H54 (cell line): ENCODE data around the gene S100A5.
"Not testable (repeated sequence)": the region's sequence is repeated elsewhere in the genome, so short reads cannot be mapped to it uniquely, and the experiment has no call there.

ENCODE experiments used
- DNase-seq: peaks from one replicate; pipeline ENCODE4 v3.0.0; 2011; ENCODE audit warnings: low spot score, mixed read lengths; ENCODE audit not compliant: insufficient read length
- FAIRE-seq: peaks from 3 replicates; lab custom pipeline; 2011; peaks lifted over from hg19 to GRCh38; lab: Jason Lieb, UNC
- POLR2A ChIP-seq: IDR thresholded peaks from 2 replicates; pipeline ENCODE4 v1.6.1; 2011; ENCODE audit warnings: low read depth, mild to moderate bottlenecking, low read length

S100A5 gene, protein sequence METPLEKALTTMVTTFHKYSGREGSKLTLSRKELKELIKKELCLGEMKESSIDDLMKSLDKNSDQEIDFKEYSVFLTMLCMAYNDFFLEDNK

DNA sequence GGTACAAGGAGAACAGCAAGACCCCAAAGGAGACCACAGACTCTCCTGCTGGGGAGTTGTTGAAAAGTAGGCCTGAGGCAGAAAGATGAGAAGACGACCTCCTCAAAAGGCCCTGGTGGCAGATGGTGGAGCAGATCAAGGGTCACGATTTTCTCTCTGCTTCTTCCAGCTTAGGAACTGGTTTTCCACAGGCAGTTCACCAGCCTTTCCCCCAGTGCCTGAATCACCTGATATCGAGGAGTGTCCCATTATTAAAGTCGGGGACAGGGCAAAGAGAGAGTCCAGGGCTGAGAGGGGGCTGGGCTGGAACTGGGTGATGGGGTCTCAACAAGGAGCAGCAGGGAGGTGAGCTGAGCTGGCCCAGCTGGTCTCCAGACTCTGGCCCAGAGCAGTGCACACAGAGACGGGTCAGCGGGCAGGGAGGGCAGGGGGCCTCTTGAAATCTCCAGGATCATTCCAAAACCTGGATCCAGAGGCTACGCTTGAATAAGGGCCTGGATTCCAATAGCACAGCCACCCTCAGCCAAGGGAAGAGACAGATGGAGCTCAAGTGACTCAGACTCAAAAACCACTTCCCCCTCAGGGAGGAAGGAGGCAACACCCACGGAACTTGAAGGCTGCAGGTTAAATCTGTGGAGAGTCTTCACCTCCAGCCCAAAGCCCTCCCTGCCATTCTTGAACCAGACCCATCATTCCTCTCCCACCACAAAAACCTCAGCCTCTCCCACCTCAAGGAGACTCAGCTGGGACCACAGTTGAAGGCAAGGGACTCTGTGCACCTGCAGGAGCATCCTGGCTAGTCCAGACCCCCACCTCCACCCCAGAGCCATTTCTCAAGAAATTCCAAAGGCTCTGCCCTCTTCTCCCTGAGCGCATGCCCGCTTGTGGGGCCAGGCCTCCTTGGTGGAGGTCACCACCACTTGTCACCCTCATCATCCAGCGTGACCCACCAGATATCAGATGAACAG, at the start of gene S100A5:
Gene S100A5 (minus strand): TSS at position 541 of the 968 bp plus-strand sequence. CDS start 743 bp downstream, outside the sequence.
- no peak for FAIRE-seq
- no peak for DNase-seq
- no peak for TF ChIP-seq POLR2A

DNA sequence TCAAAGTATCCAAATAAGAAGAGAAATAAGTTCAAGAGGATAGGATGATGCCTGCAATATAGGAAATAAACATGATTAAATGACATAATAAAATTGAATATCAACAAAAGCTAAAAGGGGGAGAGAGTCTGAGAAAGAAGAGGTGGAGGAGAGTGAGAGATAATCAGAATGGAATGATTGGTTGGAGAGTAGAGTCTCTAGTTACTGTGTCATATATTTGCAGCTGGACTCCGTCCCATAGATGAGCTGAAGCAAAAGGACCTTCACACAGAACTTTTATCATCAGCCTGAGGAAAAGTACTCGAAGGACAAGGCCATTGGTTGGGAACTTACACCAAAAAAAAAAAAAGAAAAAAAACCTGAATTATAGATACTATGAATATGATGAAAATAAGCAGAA, 47.7 kb upstream of the S100A5 start:
- FAIRE-seq (no peak), DNase-seq (no peak)
- no peak for TF ChIP-seq POLR2A

DNA sequence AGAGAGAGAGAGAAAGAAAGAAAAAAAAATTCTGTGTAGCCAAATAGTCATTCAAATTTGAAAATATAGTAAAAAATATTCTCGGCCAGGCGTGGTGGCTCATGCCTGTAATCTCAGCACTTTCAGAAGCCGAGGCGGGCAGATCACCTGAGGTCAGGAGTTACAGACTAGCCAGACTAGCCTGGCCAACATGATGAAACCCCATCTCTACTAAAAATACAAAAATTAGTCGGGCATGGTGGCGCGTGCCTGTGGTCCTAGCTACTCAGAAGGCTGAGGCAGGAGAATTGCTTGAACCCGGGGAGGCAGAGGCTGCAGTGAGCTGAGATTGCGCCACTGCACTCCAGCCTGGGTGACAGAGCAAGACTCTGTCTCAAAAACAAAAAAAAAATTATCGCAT, 47.3 kb upstream of the S100A5 start:
- not testable (repeated sequence) for DNase-seq, FAIRE-seq

DNA sequence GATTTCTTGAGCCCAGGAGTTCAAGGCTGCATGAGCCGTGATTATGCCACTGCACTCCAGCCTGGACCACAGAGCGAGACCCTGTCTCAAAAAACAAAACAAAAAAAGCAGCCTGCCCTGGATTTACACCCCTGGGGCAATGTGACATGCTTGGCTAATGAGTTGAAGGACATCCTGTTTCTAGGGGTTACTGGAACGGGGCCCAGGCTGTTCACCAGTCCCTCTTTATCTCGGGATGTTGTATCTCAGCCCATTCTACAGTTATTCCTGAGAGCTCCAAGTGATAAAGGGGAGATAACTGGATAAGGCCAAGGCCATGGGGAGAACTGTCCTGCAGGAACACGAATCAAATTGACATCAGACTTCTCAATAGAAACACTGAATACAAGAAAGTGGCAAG, 46.6 kb upstream of the S100A5 start:
- TF ChIP-seq POLR2A: no peak
- no peak for DNase-seq
- FAIRE-seq: no peak

DNA sequence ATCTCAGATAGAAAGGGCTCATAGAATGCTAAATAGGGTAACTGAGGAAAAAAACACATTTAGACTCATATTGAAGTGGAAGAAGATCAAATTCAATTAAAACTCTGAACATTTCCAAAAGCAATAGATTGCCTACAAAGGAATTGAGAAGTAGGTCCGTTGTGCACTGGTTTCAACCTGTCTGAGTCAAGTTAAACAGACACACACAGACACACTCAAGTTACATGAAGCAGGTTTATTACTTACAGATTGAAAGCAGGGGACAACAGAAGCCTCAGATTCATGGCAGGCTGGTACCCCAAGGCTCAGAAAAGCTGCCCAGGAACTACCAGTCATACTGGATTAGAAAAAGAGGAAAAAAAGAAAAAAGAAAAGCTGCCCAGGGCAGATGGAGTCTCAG, 45.6 kb upstream of the S100A5 start:
- DNase-seq (no peak), FAIRE-seq (no peak)
- TF ChIP-seq POLR2A: no peak

DNA sequence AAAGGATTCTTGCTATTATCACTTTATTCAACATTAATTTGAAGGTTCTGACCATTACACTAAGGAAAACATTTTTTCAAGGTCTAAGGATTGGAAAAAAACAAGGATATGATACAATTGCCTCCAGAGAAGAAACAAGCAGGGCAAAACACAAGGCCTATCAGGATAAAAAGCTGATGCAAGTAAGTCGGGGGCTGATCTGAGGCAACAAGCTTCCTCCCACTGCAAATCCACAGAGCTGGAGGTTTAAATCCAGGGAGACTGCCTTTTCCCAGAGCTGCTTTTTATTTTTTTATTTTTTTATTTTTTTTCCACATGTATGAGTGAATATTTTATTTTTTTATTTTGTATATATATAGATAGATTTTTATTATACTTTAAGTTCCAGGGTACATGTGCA, 44.3 kb upstream of the S100A5 start:
- DNase-seq (no peak), FAIRE-seq (no peak)
- TF ChIP-seq POLR2A: no peak

DNA sequence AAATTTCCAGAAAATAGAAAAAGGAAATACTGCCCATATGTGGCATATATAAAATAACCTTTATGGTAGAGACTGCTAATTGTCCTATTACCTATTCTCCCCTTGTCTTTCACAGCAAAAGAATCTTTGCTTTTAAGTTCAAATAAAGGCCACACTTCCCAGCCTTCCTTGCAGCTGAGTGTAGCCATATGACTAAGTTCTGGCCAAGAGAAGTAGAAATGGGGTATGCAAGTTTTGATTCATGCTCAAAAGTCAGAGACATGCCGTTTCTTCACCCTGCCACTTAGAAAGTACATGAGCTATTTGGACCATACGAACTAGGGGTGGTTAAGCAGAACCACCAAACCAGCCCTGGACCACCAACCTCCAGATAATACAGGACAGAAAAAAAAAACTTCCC, 43.2 kb upstream of the S100A5 start:
- DNase-seq (no peak), FAIRE-seq (no peak)
- no peak for TF ChIP-seq POLR2A

DNA sequence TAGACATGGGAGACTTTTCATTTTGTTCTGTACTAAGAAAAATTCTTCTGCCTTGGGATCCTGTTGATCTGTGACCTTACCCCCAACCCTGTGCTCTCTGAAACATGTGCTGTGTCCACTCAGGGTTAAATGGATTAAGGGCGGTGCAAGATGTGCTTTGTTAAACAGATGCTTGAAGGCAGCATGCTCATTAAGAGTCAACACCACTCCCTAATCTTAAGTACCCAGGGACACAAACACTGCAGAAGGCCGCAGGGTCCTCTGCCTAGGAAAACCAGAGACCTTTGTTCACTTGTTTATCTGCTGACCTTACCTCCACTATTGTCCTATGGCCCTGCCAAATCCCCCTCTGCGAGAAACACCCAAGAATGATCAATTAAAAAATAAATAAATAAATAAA, 42.8 kb upstream of the S100A5 start:
- not testable (repeated sequence) for DNase-seq, FAIRE-seq

DNA sequence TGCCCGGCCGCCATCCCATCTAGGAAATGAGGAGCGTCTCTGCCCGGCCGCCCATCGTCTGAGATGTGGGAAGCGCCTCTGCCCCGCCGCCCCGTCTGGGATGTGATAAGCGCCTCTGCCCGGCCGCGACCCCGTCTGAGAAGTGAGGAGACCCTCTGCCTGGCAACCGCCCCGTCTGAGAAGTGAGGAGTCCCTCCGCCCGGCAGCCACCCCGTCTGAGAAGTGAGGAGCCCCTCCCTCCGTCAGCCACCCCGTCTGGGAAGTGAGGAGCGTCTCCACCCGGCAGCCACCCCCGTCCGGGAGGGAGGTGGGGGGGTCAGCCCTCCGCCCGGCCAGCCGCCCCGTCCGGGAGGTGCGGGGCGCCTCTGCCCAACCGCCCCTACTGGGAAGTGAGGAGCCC, 42.1 kb upstream of the S100A5 start:
- FAIRE-seq, DNase-seq: not testable (repeated sequence)

DNA sequence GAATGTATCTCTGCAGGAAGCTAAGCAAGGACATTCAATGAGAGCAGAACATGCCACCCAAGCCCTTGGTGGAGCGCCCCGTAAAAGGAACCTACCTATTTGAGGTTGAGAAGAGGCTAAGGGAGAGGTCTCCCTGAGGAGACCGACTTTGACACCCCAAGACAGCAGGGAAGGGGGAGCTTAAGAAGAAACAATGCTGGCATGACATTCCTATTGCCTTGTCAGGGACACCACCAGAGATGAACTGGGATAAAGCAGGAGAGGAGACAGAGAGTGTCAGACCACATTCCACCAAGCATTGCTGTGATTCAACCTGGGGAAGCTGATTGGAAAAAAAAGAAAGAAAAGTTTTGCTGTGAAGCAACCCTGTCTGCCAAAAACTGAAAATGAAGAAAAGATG, 38.2 kb upstream of the S100A5 start:
- DNase-seq (no peak), FAIRE-seq (no peak)
- TF ChIP-seq POLR2A: no peak

DNA sequence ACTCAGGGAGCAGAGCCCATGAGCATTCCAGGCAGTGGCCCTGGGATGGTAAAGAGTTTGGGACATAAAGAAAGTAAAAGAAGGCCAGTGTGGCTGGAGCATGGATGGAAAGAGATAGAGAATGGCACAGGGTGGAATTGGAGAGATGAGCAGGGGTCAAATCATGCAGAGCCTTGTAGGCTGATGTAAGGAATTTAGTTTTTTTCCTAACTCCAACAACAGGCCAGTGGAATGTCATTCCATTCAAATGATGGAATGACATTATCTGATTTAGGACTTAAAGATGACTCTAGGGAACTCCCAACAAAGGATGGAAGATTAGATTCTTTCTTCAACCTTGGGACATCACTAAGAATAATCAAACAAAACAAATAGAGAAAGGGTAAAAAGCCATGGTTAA, 37.8 kb upstream of the S100A5 start:
- FAIRE-seq (no peak), DNase-seq (no peak)
- TF ChIP-seq POLR2A: no peak

DNA sequence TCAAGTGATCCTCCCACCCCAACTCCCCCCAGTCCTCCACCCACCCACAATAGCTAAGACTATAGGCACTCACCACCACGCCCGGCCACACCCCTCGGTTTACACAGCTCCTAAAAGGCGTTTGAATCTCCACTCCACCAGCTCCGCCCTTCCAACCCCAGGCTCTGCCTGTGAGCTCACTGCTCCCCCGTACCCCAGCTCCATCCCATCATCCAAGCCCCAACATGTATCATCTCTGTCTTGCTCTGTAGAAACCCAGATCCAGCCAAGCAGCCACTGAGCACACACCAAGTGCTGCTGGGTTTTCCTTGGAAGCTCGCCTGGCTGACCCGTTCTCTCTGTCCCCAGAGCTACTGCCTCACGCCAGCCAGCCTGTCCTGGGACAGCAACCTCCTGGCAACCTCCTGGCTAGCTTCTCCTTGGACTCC, 36.9 kb upstream of the S100A5 start:
- no peak for TF ChIP-seq POLR2A
- DNase-seq (no peak), FAIRE-seq (no peak)

DNA sequence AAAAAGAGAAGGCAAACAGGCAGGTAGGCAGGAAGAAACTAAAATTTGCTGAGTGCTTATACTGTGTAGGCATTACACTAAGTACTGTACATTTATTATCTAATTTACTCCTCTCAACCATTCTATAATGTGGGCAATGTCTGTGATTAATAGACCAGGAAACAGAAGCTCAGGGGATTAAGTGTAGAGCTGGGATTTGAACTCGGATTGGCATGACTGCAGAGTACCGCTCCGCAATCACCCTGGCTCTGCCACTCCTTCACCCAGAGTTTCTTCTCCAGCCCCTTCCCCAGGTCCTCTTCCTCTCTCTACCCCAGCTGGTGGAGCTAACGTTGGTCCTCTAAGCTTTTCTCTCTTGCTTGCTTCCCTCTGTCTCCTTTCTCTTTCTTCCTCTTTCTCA, 36.4 kb upstream of the S100A5 start:
- DNase-seq (no peak), FAIRE-seq (no peak)
- no peak for TF ChIP-seq POLR2A

DNA sequence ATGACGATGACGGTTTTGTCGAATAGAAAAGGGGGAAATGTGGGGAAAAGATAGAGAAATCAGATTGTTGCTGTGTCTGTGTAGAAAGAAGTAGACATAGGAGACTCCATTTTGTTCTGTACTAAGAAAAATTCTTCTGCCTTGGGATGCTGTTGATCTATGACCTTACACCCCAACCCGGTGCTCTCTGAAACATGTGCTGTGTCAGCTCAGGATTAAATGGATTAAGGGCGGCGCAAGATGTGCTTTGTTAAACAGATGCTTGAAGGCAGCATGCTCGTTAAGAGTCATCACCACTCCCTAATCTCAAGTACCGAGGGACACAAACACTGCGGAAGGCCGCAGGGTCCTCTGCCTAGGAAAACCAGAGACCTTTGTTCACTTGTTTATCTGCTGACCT, 34.8 kb upstream of the S100A5 start:
- not testable (repeated sequence) for FAIRE-seq, DNase-seq

DNA sequence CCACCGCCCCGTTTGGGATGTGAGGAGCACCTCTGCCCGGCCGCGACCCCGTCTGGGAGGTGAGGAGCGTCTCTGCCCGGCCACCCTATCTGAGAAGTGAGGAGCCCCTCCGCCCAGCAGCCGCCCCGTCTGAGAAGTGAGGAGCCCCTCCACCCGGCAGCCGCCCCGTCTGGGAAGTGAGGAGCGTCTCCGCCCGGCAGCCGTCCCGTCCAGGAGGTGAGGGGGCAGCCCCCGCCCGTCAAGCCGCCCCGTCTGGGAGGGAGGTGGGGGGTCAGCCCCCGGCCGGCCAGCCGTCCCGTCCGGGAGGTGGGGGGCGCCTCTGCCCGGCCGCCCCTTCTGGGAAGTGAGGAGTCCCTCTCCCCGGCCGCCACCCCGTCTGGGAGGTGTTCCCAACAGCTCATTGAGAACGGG, 34.4 kb upstream of the S100A5 start:
- DNase-seq, FAIRE-seq: not testable (repeated sequence)
